ENCODE data around the gene DAPK1.

The DAPK1 gene

GRCh38 chr9:87491523-87491922 lies 6.1 kb upstream of the DAPK1 start:
- no peaks in the 10 kb centered on the region for H3K36me3 ChIP-seq (replicated peaks; ENCODE audit: low read depth, low read length)
- H3K9me3 ChIP-seq (ENCODE audit: insufficient read depth, low read length), result no peaks in the 10 kb centered on the region
- H3K9ac ChIP-seq (ENCODE audit: low read length), result no peak overlapping the region
- H3K79me2 ChIP-seq (ENCODE audit: low read length), result no peaks in the 10 kb centered on the region
- H3K27me3 ChIP-seq (ENCODE audit: low read depth, low read length), result no peaks in the 10 kb centered on the region
- no peak overlapping the region for H3K27ac ChIP-seq (ENCODE audit: low read length)
- H2AFZ ChIP-seq (ENCODE audit: low read depth, low read length), result no peak overlapping the region
- no peaks in the 10 kb centered on the region for H3K4me1 ChIP-seq (ENCODE audit: low read length)
- H3K4me2 ChIP-seq (ENCODE audit: low read length), result no peak overlapping the region
- H4K20me1 ChIP-seq (ENCODE audit: insufficient read depth, low read length), result no peaks in the 10 kb centered on the region
- no peak overlapping the region for H3K4me3 ChIP-seq (ENCODE audit: low read length)
- TF ChIP-seq CTCF (IDR thresholded peaks at IDR 0.05; ENCODE audit: low read depth, low read length) (no peak), EZH2phosphoT487 (IDR thresholded peaks at IDR 0.05; ENCODE audit: low read depth) (no peak)

DNA sequence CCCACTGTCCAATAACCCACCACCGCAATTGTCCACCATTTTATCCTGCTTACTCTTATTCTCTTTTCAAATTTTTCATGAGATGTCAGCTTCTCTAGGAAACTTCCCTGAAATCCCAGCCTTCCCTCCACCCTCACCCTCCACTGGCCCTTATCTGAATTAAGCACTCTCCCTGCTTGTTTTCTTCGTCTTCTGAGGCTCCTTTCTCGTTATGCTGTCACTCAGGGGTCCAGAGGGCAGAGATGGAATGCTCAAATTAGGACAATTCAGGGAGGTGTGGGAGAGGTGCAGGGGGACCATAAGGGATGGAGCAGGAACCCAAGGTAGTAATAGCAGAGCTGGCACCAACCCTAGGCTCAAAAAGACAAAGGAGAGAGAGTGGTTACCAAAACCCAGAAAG lies 5.0 kb upstream of the DAPK1 start:
- Histone ChIP-seq H3K79me2 (ENCODE audit: low read length) (no peaks in the 10 kb centered on the region), H4K20me1 (ENCODE audit: insufficient read depth, low read length) (no peaks in the 10 kb centered on the region), H3K9me3 (ENCODE audit: insufficient read depth, low read length) (no peaks in the 10 kb centered on the region), H3K27me3 (ENCODE audit: low read depth, low read length) (no peaks in the 10 kb centered on the region), H3K4me1 (ENCODE audit: low read length) (no peaks in the 10 kb centered on the region), H3K36me3 (replicated peaks; ENCODE audit: low read depth, low read length) (no peaks in the 10 kb centered on the region), H3K27ac (ENCODE audit: low read length) (no peak overlapping the region), H3K9ac (ENCODE audit: low read length) (no peak overlapping the region), H3K4me3 (ENCODE audit: low read length) (no peak overlapping the region), H3K4me2 (ENCODE audit: low read length) (no peak overlapping the region), H2AFZ (ENCODE audit: low read depth, low read length) (no peak overlapping the region)
- TF ChIP-seq EZH2phosphoT487 (IDR thresholded peaks at IDR 0.05; ENCODE audit: low read depth), result no peak
- no peak for TF ChIP-seq CTCF (IDR thresholded peaks at IDR 0.05; ENCODE audit: low read depth, low read length)

GRCh38 chr9:87494970-87495471 lies 2.6 kb upstream of the DAPK1 start:
- Histone ChIP-seq H3K9me3 (ENCODE audit: insufficient read depth, low read length) (no peaks in the 10 kb centered on the region), H3K79me2 (ENCODE audit: low read length) (no peaks in the 10 kb centered on the region), H3K4me2 (ENCODE audit: low read length) (no peak overlapping the region), H3K36me3 (replicated peaks; ENCODE audit: low read depth, low read length) (no peaks in the 10 kb centered on the region), H3K27me3 (ENCODE audit: low read depth, low read length) (no peaks in the 10 kb centered on the region), H4K20me1 (ENCODE audit: insufficient read depth, low read length) (no peaks in the 10 kb centered on the region), H3K27ac (ENCODE audit: low read length) (no peak overlapping the region), H3K4me3 (ENCODE audit: low read length) (no peak overlapping the region), H3K9ac (ENCODE audit: low read length) (no peak overlapping the region), H3K4me1 (ENCODE audit: low read length) (no peaks in the 10 kb centered on the region), H2AFZ (ENCODE audit: low read depth, low read length) (no peak overlapping the region)
- TF ChIP-seq CTCF (IDR thresholded peaks at IDR 0.05; ENCODE audit: low read depth, low read length), result no peak

DNA sequence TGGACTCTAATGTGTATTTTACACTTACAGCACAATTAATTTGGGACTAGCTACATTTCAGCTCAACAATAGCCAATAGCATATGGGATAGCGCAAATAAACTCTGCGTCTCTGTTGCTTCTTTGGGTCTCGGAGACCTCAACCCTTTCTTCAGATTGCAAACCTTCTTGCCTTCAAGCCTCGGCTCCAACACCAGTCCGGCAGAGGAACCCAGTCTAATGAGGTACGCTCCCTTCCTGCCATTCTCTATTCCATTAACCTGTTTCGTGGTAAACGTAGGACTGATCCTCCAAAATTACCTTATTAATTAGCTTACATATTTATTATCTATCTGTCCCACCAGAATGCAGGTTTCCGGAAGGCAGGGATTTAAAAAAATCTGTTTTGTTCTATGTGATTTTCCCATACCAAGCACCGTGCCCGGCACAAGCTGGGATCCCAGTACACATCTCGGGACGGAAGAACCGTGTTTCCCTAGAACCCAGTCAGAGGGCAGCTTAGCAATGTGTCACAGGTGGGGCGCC lies 525 bp upstream of the DAPK1 start:
- Histone ChIP-seq H3K9me3 (ENCODE audit: insufficient read depth, low read length) (no peaks in the 10 kb centered on the region), H2AFZ (ENCODE audit: low read depth, low read length) (no peak overlapping the region), H3K27ac (ENCODE audit: low read length) (no peak overlapping the region), H4K20me1 (ENCODE audit: insufficient read depth, low read length) (no peaks in the 10 kb centered on the region), H3K79me2 (ENCODE audit: low read length) (no peaks in the 10 kb centered on the region), H3K9ac (ENCODE audit: low read length) (no peak overlapping the region), H3K4me1 (ENCODE audit: low read length) (no peaks in the 10 kb centered on the region), H3K4me2 (ENCODE audit: low read length) (no peak overlapping the region), H3K27me3 (ENCODE audit: low read depth, low read length) (no peaks in the 10 kb centered on the region), H3K36me3 (replicated peaks; ENCODE audit: low read depth, low read length) (no peaks in the 10 kb centered on the region), H3K4me3 (ENCODE audit: low read length) (no peak overlapping the region)
- TF ChIP-seq CTCF (IDR thresholded peaks at IDR 0.05; ENCODE audit: low read depth, low read length), result no peak
- TF ChIP-seq EZH2phosphoT487 (IDR thresholded peaks at IDR 0.05; ENCODE audit: low read depth), result no peak
